H1 (cell line): ENCODE data around the gene POLR2H. TPM values are rescaled to one million over a fixed set of nuclear protein-coding genes. Genes with fewer than 3 reads are reported as not detected.

Experiments used
- CTCF ChIA-PET: fragments of 300-600 bp; sonication (Branson Sonifier 250); formaldehyde crosslinking; loops from one replicate; lab custom pipeline; 2021; ENCODE audit not compliant: partially characterized antibody; lab: Charles Lee
- POLR2A ChIA-PET: fragments of 300-600 bp; sonication (Branson Sonifier 250); formaldehyde crosslinking; loops from one replicate; lab custom pipeline; 2021; ENCODE audit warnings: inconsistent platforms; ENCODE audit not compliant: partially characterized antibody; lab: Charles Lee
- DNase-seq, 2 experiments: peaks; one replicate each; pipeline versions ENCODE4 v3.0.0 to v3.0.0-alpha.2; 2010 to 2022; ENCODE audit warnings: low spot score in 2 of 2, low read depth in 1 of 2, mixed read lengths in 1 of 2
- FAIRE-seq: peaks from 2 replicates; lab custom pipeline; 2011; peaks lifted over from hg19 to GRCh38; lab: Jason Lieb, UNC
- H2AFZ ChIP-seq: 2 replicates; pipeline ENCODE4 v1.8.1; 2012; ENCODE audit warnings: low read length, inconsistent platforms
- H2AK5ac ChIP-seq: 2 replicates; pipeline ENCODE4 v1.6.1; 2013; ENCODE audit warnings: low read depth, low read length
- H2BK120ac ChIP-seq: replicated peaks from 2 replicates; pipeline ENCODE3; 2013; ENCODE audit warnings: low read depth, low read length, inconsistent platforms
- H2BK12ac ChIP-seq: 2 replicates; pipeline ENCODE4 v1.6.1; 2013; ENCODE audit warnings: low read depth, low read length
- H2BK15ac ChIP-seq: 2 replicates; pipeline ENCODE4 v1.6.1; 2013; ENCODE audit warnings: low read length
- H2BK20ac ChIP-seq: 2 replicates; pipeline ENCODE4 v1.6.1; 2013; ENCODE audit warnings: low read length
- H2BK5ac ChIP-seq: 2 replicates; pipeline ENCODE4 v1.6.1; 2013; ENCODE audit warnings: low read depth, low read length
- H3K14ac ChIP-seq: 2 replicates; pipeline ENCODE4 v1.6.1; 2013; ENCODE audit warnings: inconsistent platforms; ENCODE audit not compliant: insufficient read length
- H3K18ac ChIP-seq: 2 replicates; pipeline ENCODE4 v1.6.1; 2013; ENCODE audit warnings: low read length; ENCODE audit errors: extremely low read depth
- H3K23ac ChIP-seq: 2 replicates; pipeline ENCODE4 v1.6.1; 2013; ENCODE audit warnings: inconsistent platforms; ENCODE audit not compliant: insufficient read length
- H3K23me2 ChIP-seq: 2 replicates; pipeline ENCODE4 v1.6.1; 2013; ENCODE audit warnings: low read depth, low read length
- H3K27ac ChIP-seq: 2 replicates; pipeline ENCODE4 v1.6.1; 2011; ENCODE audit warnings: low read depth, low read length, inconsistent platforms
- H3K27me3 ChIP-seq, 4 experiments: replicated peaks in 1 of 4; 1 replicate in 1 of 4; 2 replicates in 3 of 4; pipeline versions ENCODE4 v1.6.1 to v1.8.1; 2011 to 2013; ENCODE audit warnings: low read length in 3 of 4, mild to moderate bottlenecking in 3 of 4, inconsistent platforms in 2 of 4, mixed read lengths in 2 of 4, moderate library complexity in 1 of 4; ENCODE audit not compliant: control insufficient read depth in 3 of 4, insufficient read depth in 3 of 4; ENCODE audit errors: extremely low read depth in 1 of 4
- H3K36me3 ChIP-seq, 4 experiments: 2 replicates each; pipeline versions ENCODE4 v1.6.1 to v1.8.1; 2011 to 2013; ENCODE audit warnings: mild to moderate bottlenecking in 4 of 4, low read length in 3 of 4, moderate library complexity in 2 of 4, control low read depth in 1 of 4, inconsistent platforms in 1 of 4; ENCODE audit not compliant: insufficient read depth in 4 of 4, control insufficient read depth in 2 of 4
- H3K4ac ChIP-seq: replicated peaks from 2 replicates; pipeline ENCODE3; 2013; ENCODE audit warnings: low read length, low read depth, mixed read lengths, inconsistent platforms; ENCODE audit not compliant: insufficient read length
- H3K4me1 ChIP-seq, 4 experiments: replicated peaks in 1 of 4; 1 replicate in 1 of 4; 2 replicates in 3 of 4; pipeline versions ENCODE4 v1.6.1 to v1.8.1; 2011 to 2013; ENCODE audit warnings: low read length in 3 of 4, inconsistent platforms in 2 of 4, mixed read lengths in 1 of 4; ENCODE audit not compliant: insufficient read depth in 4 of 4, control insufficient read depth in 3 of 4
- H3K4me2 ChIP-seq, 2 experiments: 2 replicates each; pipeline versions ENCODE4 v1.6.1 to v1.8.1; 2011 to 2013; ENCODE audit warnings: low read depth in 2 of 2, low read length in 2 of 2, control low read depth in 1 of 2, inconsistent platforms in 1 of 2, mild to moderate bottlenecking in 1 of 2; ENCODE audit not compliant: insufficient read depth in 1 of 2
- H3K4me3 ChIP-seq, 4 experiments: fragments of 200-600, 300-600 bp in 1 of 4; sonication (generic), shearing (Covaris generic), sonication (Bioruptor Twin) in 1 of 4; 2 replicates each; pipeline versions ENCODE4 v1.5.1 to v1.8.1; 2011 to 2016; ENCODE audit warnings: low read length in 4 of 4, low read depth in 3 of 4, control low read depth in 2 of 4, inconsistent platforms in 2 of 4, mild to moderate bottlenecking in 2 of 4, mixed read lengths in 1 of 4, moderate library complexity in 1 of 4; ENCODE audit not compliant: insufficient read depth in 2 of 4; ENCODE audit errors: extremely low read depth in 1 of 4
- H3K56ac ChIP-seq: replicated peaks from 2 replicates; pipeline ENCODE3; 2013; ENCODE audit warnings: low read depth, mild to moderate bottlenecking, mixed read lengths, low read length, inconsistent platforms; ENCODE audit not compliant: insufficient read length
- H3K79me1 ChIP-seq: 2 replicates; pipeline ENCODE4 v1.6.1; 2013; ENCODE audit warnings: low read depth, low read length, control low read depth
- H3K79me2 ChIP-seq, 2 experiments: 2 replicates each; pipeline versions ENCODE4 v1.6.1 to v1.8.1; 2012 to 2013; ENCODE audit warnings: low read length in 2 of 2, mild to moderate bottlenecking in 2 of 2, inconsistent platforms in 1 of 2; ENCODE audit not compliant: insufficient read depth in 2 of 2, control insufficient read depth in 1 of 2
- H3K9ac ChIP-seq, 4 experiments: replicated peaks in 1 of 4; 1 replicate in 1 of 4; 2 replicates in 3 of 4; pipeline versions ENCODE4 v1.6.1 to v1.8.1; 2011 to 2013; ENCODE audit warnings: low read depth in 3 of 4, low read length in 3 of 4, control low read depth in 2 of 4, mild to moderate bottlenecking in 2 of 4, moderate library complexity in 2 of 4, inconsistent platforms in 1 of 4; ENCODE audit errors: extremely low read depth in 1 of 4
- H3K9me3 ChIP-seq, 2 experiments: 2 replicates each; pipeline versions ENCODE4 v1.6.1 to v1.8.1; 2012 to 2013; ENCODE audit warnings: mild to moderate bottlenecking in 2 of 2, moderate library complexity in 2 of 2, control low read depth in 1 of 2, inconsistent platforms in 1 of 2, low read depth in 1 of 2, low read length in 1 of 2, mixed read lengths in 1 of 2; ENCODE audit not compliant: insufficient read depth in 2 of 2
- H4K20me1 ChIP-seq, 2 experiments: replicated peaks in 1 of 2; 2 replicates each; pipeline versions ENCODE3 to v1.8.1; 2011 to 2013; ENCODE audit warnings: inconsistent platforms in 2 of 2, low read length in 2 of 2, mild to moderate bottlenecking in 1 of 2; ENCODE audit not compliant: insufficient read depth in 2 of 2, control insufficient read depth in 1 of 2
- H4K5ac ChIP-seq: 2 replicates; pipeline ENCODE4 v1.6.1; 2013; ENCODE audit warnings: low read length, low read depth, mixed read lengths, inconsistent platforms; ENCODE audit not compliant: insufficient read length
- H4K8ac ChIP-seq: 2 replicates; pipeline ENCODE4 v1.8.0; 2013; ENCODE audit warnings: mild to moderate bottlenecking, moderate library complexity, low read length, inconsistent platforms; ENCODE audit not compliant: insufficient read depth; ENCODE audit errors: extremely low read depth
- H4K91ac ChIP-seq: replicated peaks from 2 replicates; pipeline ENCODE3; 2013; ENCODE audit warnings: low read length, mixed read lengths, inconsistent platforms; ENCODE audit not compliant: insufficient read length
- CEBPB ChIP-seq: IDR thresholded peaks from 2 replicates; pipeline ENCODE4 v1.6.1; 2012; ENCODE audit warnings: low read depth, low read length
- CREB1 ChIP-seq: IDR thresholded peaks from 2 replicates; pipeline ENCODE4 v1.6.1; 2012; ENCODE audit warnings: inconsistent platforms
- JUN ChIP-seq: IDR thresholded peaks from 2 replicates; pipeline ENCODE4 v1.6.1; 2011; ENCODE audit warnings: low read depth, mild to moderate bottlenecking, improper control_type of control experiment, low read length
- MAFK ChIP-seq: IDR thresholded peaks from 2 replicates; pipeline ENCODE4 v1.6.1; 2012; ENCODE audit warnings: low read depth, mild to moderate bottlenecking, improper control_type of control experiment, low read length
- PHF8 ChIP-seq: fragments of 200-600 bp; sonication (generic); conservative IDR thresholded peaks from 2 replicates; pipeline ENCODE4 v1.7.1; 2012; ENCODE audit warnings: low read depth, mild to moderate bottlenecking, inconsistent platforms, low read length, moderate library complexity
- TAF1 ChIP-seq: IDR thresholded peaks from 2 replicates; pipeline ENCODE4 v1.6.1; 2011; ENCODE audit warnings: mild to moderate bottlenecking, low read depth, low read length
- TAF7 ChIP-seq: optimal IDR thresholded peaks from 2 replicates; pipeline ENCODE3; 2011; ENCODE audit warnings: low read depth, mild to moderate bottlenecking, inconsistent platforms, low read length, moderate library complexity, borderline replicate concordance
- WGBS, 2 experiments: shearing (Covaris generic) in 1 of 2; methylation state at CpG; one replicate each; pipeline versions ENCODE4 v1.1.6 to v1.1.7; 2013 to 2015; ENCODE audit warnings: low lambda C conversion rate in 2 of 2, mixed read lengths in 2 of 2, inconsistent platforms in 1 of 2, low coverage in 1 of 2, missing lambda C conversion rate in 1 of 2; ENCODE audit not compliant: insufficient replicate concordance in 2 of 2, insufficient coverage in 1 of 2, insufficient read length in 1 of 2; ENCODE audit errors: extremely low coverage in 1 of 2, missing lambda C conversion rate in 1 of 2; 5-methylcytosine and 5-hydroxymethylcytosine counted together
- polyA plus RNA-seq, 7 experiments: library from polyadenylated mRNA; depleted of rRNA in 3 of 7; stranded (reverse) in 5 of 7; unstranded in 2 of 7; fragments of >200 nt in 5 of 7; fragments of 200-250 nt in 2 of 7; gene quantifications; 1 replicate in 5 of 7; 2 replicates in 1 of 7; 4 replicates in 1 of 7; pipeline versions ENCODE4 v1.2.1 to v1.2.3, GENCODE V29; 2011 to 2013; ENCODE audit warnings: missing spikeins in 2 of 7, mixed read lengths in 2 of 7
- total RNA-seq: library from RNA; stranded (reverse); fragmentation: NEBNext Ultra II Directional; extraction: Animal tissue kit (Norgen Biotek cat#: 25700); gene quantifications from 2 replicates; pipeline ENCODE4 v1.2.1, GENCODE V29; 2021

POLR2H gene
- total and polyA plus RNA-seq, 2 of the 8 experiments (the other 6 are each of a cell fraction or from before 2014, with no cell fraction given) = 113 to 335 TPM

DNA sequence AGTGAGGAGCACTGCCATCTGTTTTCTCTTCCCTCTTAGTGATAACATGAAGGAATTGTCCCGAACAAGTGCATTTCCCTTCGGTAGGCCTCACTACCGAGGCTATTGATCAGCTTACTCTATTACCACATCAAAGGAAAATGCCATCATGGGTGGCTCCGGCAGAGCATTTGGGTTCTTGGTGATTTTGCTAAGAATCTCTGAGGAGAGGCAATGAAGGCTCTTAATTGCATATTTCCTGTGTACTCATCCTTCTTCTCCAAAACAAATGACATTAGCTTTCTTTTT is 53.6 kb downstream of the POLR2H start:
- Histone ChIP-seq H3K79me2 (no peaks in the 10 kb centered on the region), H2BK120ac (no peak overlapping the region), H3K27ac (no peak overlapping the region), H4K8ac (no peak overlapping the region), H2BK12ac (no peak overlapping the region), H3K18ac (no peak overlapping the region), H2BK20ac (no peak overlapping the region), H3K9ac (no peak overlapping the region), H3K79me1 (no peaks in the 10 kb centered on the region), H4K5ac (no peak overlapping the region), H3K36me3 (no peaks in the 10 kb centered on the region), H4K20me1 (peaks cover 0 to 2% of the 10 kb centered on the region in 2 experiments), H2BK15ac (no peak overlapping the region), H2BK5ac (no peak overlapping the region), H3K27me3 (no peaks in the 10 kb centered on the region), H2AFZ (no peak overlapping the region), H2AK5ac (no peak overlapping the region), H3K4me3 (no peak overlapping the region), H3K9me3 (no peaks in the 10 kb centered on the region), H3K23me2 (peaks cover 7% of the 10 kb centered on the region; the same call in 1 of the 2 replicates), H3K56ac (no peak overlapping the region), H3K14ac (no peak overlapping the region), H4K91ac (no peak overlapping the region), H3K23ac (no peak overlapping the region), H3K4me2 (no peak overlapping the region), H3K4me1 (peaks cover 0 to 5% (median 4%) of the 10 kb centered on the region in 4 experiments; a peak in 2 of 7 replicates), H3K4ac (no peak overlapping the region)
- ChIA-PET CTCF (interaction anchor here (0.6 to 9.4 kb wide), 6 partner anchors 12 to 127 kb away, joined by 3 to 83 read pairs (median 6); no protein-coding TSS in a partner anchor), POLR2A (interaction anchor here (1.1 kb wide), 1 partner anchor 53 kb away, joined by 4 read pairs; no protein-coding TSS in a partner anchor)
- FAIRE-seq = no peak
- 77% methylated on average over 4 of the region's 4 CpGs; no CpG with 5 or more reads in 1 of the 2 experiments for WGBS, 2 experiments
- DNase-seq = no peak
- TF ChIP-seq CEBPB (no peak), TAF7 (no peak), PHF8 (no peak), JUN (no peak), CREB1 (no peak), MAFK (no peak), TAF1 (no peak)
